Activated T-cell treated with anti-CD3 and anti-CD28 coated beads for 48 hours (primary cell): ENCODE data around the gene GIT2.
"Not testable (repeated sequence)": the region's sequence is repeated elsewhere in the genome, so short reads cannot be mapped to it uniquely, and the experiment has no call there.

Experiments
- DNase-seq: peaks from one replicate; pipeline ENCODE4 v3.0.0-alpha.2; 2020; ENCODE audit warnings: low read depth

The GIT2 gene

DNA sequence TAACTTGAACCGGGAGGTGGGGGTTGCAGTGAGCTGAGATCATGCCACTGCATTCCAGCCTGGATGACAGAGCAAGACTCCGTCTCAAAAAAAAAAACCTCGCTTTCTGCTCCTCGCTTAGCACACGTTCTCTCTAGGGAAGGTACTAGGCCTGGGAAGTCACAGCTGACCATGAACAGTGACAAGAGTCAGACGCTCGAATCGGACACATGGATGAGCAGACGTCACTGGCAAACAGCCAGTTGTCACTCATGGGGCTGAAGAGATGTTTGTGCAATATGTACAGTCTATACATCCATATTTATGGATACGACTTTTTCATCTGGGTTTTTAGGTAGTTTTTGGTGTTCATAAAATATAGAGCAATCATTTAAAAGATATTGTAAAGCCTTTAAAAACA is 76.7 kb downstream of the GIT2 start:
- no peak for DNase-seq

DNA sequence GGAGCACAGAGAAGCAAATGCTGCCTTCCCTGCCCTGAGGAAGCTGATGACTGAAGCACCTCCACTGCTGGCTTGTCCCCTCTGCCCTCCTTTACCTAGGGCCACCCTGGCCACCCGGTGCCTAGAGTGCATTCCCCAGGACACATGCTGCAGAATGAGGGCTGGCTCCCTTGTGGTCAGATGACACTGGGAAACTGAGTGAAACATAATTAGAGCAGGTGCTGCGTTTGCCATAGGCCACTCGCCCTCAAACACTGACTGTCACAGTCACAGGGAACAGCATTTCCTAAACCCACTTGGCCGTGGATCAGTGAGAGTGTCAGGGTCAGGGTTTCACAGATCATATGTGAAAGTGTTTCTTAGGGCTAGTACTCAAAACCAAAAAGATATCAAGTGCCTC is 80.1 kb downstream of the GIT2 start:
- no peak for DNase-seq

DNA sequence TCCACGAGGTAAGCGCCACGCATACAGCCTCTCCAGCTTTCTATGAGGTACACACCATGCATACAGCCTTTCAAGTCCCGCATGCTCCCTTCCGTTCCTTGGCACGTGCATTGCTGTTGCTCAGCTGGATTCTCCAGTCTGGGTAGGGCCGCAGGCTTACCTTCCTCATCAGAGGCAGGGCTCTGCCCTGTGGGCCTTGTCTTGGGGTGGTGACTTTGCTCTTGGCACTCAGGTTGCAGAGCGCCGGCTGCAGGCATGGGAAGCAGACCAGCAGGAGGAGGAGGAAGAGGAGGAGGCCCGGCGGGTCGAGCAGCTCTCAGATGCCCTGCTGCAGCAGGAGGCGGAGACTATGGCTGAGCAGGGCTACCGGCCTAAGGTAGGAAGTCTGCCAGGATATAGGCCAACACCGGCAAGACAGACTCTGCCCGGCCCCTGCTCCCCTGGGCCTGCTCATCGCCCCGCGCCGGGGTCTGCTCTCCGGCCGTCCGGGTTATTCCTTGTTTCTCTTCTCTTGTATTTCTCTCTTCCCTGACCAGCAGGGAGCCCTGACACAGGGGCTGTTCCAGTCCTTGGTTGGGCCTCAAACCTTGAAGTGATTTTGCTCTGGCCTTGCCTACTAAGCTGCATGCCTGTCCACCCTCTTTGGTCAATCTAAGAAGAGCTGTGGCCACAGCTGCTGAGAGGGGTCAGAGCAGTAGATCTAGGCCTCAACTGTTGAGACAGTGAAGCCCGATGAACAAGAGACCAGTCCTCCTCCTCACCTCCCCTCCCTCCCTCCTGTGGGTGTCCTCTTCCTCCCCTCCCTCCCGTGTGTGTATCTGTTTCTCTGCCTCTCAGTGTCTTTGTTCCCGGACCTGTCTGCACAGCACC is 80.8 kb downstream of the GIT2 start:
- no peak for DNase-seq

DNA sequence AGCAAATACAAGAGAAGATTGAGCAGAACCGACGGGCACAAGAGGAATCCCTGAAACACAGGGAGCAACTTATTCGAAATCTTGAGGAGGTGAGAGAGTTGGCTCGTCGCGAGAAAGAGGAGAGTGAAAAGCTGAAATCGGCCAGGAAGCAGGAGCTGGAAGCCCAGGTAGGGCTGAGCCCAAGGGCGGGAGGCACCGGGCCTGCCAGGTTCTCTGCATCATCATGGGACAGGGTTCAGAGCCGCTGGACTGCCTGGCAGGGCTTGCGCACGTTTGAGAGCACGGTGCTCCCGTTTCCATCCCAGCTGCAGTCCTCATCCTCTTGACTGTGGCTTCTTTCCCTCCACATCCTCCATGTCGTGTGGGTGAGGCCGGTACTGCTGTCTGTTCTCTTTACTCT is 81.7 kb downstream of the GIT2 start:
- no peak for DNase-seq

DNA sequence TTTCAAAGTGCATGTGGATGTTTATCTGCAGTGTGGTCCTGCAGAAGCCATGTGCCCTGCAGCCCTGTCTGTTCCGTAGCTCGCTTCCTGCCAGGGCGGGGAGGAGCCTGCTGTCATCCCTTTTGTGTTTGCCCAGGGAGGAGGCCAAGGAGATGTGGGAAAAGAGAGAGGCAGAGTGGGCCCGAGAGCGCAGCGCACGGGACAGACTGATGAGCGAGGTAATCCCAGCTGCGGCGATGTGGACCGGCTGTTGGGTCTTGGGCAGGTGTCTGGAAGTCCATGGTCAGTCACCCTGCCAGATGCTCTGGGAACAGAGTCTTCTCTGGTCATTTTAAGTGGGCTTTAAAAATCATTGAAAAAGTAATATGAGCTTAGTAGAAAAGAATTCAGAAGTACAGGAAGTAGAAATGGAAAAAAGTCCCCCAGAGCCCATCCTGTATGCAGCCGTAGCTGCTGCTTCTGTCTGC is 83.3 kb downstream of the GIT2 start:
- no peak for DNase-seq

DNA sequence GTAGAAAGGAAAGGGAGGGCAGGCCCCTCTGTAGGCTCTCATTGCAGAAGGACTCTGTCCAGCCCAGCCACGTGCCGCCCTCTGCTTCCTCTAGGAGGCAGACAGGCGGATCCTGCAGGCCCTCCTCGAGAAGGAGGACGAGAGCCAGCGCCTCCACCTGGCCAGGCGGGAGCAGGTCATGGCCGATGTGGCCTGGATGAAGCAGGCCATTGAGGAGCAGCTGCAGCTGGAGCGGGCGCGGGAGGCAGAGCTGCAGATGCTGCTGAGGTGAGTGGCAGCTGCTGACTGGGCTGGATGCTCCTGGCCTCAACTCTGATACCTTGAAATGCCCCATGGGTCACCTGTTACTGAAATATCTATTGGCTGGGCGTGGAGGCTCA is 85.2 kb downstream of the GIT2 start:
- DNase-seq = peak; percentile 25

DNA sequence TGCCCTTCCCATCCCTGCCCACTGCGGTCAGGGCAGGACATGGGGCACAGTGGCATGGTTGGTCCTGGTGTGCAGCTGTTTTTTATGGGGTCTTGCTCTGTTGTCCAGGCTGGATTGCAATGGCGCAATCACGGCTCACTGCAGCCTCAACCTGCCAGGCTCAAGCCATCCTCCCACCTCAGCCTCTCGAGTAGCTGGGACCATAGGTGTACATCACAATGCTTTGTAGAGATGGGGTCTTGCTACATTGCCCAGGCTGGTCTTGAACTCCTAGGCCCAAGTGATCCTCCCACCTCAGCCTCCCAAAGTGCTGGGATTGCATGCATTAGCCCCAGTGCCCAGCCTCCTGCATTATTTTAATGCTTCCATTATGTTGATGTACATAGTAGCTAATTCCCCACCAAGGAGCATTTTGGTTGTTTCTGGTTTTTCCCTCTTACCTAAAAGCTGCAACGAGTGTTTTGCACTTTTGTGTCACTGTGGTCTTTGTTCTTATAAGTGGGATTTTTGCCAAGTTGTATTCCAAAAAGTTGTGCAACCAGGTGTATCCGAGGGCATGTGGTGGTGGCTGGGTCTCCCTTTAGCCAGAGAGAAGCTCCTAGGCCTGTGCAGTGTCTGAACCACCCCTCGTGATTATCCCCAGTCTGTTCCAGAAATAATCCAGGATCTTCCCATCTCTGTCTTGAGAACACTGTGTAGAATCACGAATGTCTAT is 85.8 kb downstream of the GIT2 start:
- no peak for DNase-seq

DNA sequence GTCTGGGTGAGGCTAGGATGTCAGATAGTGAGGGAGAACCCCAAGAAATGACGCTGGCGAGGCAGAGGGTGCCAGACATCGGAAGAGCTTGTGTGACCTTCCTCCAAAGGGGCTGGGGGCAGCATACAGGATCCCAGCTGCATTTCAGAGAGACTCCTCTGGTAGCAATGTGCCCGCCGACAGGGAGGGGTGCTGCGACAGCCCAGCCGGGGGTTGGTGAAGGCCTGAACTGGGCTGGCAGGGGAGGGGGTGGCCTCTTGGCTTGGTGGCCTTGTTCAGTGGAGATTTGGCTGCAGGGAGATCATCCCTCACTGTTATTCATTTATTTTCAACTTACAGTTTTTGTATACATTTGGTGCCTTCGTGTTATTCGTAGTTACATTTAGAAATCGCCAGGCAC is 90.9 kb downstream of the GIT2 start:
- DNase-seq = no peak

DNA sequence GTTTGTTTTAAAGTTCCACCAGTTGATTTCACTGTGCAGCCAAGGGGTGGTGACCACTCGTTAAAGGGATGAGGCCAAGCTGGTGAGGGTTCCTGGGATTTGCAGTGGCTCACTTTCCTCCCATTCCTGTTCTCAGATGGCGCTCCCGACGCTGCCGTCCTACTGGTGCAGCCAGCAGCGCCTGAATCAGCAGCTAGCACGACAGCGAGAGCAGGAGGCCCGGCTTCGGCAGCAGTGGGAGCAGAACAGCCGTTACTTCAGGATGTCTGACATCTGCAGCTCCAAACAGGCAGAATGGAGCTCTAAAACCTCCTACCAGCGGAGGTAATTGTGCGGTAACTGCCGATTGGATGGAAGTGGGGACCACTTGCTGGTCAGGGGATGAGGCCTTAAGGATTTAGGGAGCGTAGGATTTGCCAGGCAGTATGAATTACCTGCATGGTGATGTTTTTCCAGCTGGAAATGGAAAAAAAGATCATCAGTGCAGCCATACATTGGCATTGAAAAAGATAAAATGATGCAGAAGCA is 93.2 kb downstream of the GIT2 start:
- DNase-seq = no peak

DNA sequence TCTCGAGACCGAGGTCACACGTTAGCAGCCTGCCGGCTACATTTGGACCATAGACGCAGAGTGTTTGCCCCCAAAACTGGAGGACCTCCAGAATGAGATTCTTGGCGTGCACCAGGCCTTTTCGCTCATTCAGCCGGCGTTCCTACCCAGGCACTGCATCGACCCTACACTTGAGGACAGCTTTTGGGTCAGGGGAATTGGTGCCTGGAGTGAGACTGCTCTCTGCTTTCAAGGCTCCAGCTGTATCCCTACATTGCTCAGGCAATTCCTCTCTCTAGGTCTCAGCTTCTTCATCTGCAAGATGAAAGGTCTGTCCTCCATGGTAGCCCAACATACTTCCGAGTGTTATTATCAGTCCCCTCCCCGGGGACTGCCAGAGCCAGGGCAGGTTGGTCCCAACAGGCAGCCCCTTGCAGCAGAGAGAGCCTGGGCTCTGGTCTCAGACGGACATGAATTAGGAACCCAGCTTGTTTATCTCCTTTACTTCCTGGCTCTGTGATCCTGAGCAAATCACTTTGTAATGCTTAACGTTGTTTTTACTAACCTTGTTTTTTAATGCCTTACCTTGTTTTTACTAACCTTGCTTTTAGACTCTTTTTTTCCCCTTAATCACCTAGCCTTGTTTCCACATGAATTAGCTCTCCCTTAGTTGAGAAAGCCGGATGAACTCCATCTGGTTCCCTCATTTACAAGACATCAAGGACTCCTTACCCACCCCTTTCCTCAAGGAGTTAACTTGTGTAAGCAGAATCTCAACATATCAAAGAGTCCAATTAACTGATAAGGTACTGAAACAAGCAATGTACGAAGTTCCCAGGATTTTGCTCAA is 95.2 kb downstream of the GIT2 start:
- no peak for DNase-seq

DNA sequence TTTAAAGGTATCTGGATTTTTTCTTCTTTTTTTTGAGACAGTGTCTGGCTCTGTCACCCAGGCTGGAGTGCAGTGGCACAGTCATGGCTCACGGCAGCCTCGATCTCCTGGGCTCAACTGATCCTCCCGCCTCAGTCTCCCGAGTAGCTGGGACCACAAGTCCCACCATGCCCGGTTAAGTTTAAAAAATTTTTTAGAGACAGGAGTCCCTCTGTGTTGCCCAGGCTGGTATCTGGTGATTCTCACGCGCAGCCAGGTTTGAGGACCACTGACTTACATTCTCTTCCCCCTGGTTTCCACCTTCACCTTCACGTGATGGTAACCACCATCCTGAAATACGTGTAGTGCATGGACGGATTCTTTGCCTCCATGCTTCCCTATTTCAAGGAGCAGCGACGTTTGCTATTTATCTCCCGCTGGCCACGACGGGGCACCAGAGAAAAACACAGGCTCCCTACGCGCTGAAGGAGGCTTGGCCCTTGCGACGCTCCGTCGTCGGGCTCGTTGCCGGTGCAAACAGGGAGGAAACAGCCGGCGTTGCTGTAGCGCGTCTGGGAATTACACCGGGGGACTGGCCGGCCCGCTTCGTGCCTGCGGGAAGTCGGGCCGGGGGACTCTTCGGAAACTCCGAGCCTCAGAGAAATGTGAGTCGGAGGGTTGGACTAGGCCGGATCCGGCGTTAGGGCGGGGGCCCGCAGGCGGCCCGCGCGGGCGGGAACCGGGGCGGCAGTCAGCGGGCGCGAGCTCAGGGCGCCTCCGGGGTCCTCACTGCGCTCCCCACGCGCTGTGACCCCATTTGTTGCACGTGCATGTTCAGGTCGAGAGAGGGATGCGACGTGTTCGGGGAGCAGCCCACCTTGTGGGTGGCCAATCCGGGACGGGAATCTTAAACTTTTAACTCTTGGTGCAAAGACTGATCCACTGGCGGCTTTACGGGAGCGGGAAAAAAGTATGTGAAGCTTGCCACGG is 96.1 kb downstream of the GIT2 start, which contains the start of gene TCHP:
Gene TCHP (plus strand): TSS at position 492 of the 969 bp plus-strand sequence. CDS start 2,753 bp downstream, outside the sequence.
- DNase-seq = peak; percentile 70

DNA sequence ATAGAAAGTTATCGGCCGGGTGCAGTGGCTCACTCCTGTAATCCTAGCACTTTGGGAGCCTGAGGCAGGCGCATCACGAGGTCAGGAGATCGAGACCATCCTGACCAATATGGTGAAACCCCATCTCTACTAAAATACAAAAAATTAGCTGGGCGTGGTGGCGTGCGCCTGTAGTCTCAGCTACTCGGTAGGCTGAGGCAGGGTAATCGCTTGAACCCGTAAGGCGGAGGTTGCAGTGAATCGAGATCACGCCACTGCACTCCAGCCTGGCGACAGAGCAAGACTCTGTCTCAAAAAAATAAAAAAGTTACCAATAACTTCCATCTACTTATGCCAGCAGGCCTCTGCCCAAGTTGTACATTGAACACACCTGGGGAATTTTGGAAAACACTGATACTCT is 96.8 kb downstream of the GIT2 start:
- DNase-seq = not testable (repeated sequence)

DNA sequence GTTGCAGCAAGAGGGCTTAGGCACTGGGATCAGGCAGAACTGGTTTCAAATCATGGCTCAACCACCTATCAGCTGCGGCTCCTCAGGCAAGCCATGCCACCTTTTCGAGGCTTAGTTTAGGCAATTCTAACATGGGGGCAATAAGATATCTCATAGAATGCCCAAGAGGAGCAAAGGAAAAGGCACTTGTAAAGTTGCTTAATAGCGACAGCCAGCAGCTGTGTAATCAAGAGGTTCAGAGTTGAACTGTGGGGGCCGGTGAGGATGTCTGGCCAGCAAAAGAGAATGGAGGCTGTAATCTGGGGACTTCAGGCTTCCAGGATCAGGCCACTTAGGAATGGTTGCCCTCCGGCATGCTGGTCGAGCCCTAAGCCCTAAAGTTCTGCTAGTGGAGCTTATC is 99.1 kb downstream of the GIT2 start:
- DNase-seq = no peak

DNA sequence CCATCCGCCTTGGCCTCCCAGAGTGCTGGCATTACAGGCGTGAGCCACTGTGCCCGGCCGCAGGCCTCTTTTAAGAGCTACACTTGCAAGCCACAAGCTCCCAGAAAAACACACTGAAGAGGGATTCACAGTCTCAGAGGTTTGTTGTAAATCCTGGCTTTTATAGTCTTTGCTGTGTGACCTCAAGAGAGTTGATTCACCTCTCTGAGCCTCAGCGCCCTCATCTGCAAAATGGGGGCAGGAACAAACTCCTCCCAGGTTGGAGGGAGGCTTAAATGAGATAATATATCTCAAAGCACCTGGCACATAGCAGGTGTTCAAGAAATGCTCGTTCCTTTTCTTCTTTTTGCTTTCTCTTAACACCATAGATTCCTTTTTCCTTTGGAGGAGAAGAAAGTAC is 100.0 kb downstream of the GIT2 start:
- DNase-seq = no peak

DNA sequence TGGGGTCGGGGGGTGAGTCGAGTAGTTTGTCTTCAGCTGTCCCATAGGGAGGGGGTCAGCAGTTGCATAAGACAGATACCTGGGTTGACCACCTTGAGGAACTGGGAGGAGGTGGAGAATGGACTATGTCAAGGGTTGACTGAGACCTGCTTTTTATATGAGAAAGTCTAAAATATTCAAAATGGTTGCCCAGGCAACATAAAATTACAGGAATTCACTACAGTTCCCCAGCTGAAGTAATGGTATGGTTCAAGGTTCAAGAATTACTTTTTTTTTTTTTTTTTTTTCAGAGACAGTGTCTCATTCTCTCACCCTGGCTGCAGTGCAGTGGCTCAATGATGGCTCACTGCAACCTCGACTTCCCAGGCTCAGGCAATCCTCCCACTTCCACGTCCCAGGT is 101.2 kb downstream of the GIT2 start:
- no peak for DNase-seq

DNA sequence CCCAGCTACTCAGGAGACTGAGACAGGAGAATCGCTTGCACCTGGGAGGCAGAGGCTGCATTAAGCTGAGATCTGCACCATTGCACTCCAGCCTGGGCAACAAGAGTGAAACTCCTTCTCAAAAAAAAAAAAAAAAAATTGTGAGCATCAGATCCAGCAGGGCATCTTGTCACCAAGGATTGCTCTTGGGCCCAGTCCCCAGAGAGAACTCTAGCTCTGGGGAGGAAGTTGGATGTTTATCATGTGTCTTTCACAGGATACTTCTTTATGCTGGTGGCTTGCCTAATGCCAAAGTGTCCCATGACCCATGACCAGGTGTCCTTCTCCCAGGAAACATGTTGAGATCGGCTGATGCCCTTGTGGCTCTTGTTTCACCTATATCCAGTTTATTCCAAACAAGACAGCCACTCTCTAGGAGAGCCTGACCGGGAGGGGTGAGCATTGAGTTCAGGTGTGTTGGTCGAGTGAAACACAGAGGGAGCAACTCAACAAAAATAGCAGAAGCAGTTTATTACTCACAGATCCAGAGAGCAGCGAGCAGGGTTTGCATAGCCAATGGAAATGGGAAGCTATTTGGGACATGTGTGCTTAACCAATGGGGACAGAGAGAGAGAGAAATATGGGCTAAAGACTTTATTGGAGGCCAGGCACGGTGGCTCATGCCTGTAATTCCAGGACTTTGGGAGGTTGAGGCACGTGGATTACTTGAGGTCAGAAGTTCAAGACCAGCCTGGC is 102.7 kb downstream of the GIT2 start:
- DNase-seq = no peak

DNA sequence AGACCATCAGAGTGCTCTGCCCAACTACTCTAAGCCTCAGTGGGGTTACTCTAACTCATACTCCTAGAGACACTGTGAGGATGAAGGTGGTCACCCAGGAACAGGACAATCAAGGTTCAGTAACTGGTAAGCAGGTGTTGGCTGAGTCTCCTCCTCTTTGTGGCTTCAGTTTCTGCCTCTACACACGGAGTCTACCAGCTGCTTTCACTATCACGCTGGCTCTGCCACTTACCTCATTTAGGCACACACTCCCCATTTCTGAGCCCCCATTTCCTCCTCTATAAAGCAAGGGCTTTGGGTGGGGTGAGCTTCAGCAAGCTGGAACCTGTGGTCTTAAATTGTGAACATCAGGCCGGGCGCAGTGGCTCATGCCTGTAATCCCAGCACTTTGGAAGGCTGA is 103.4 kb downstream of the GIT2 start:
- DNase-seq = no peak

DNA sequence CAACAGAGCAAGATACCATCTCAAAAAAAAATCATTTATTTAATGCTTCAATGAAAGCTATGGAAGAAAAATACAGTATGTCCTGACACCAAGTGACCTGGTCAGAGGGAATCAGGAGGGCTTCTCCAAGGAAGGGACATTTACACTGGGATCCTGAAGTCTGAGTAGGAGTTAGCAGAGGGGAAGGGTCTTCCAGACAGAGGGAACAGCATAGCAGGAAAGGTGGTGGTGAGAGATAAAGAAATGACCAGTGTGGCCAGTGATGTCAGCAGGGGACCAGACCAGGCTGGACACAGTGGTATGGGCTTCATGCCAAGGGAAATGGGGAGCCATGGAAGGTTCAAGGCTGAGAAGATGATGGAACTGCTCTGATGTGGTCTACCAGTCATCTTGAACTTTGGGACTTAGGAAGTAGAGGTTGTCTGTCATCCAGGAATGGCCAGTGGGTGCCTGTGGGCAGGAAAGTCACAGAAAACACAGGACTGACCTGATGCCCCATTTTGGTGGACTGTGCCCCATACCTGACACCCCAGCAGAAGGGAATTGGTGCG is 103.9 kb downstream of the GIT2 start:
- no peak for DNase-seq

DNA sequence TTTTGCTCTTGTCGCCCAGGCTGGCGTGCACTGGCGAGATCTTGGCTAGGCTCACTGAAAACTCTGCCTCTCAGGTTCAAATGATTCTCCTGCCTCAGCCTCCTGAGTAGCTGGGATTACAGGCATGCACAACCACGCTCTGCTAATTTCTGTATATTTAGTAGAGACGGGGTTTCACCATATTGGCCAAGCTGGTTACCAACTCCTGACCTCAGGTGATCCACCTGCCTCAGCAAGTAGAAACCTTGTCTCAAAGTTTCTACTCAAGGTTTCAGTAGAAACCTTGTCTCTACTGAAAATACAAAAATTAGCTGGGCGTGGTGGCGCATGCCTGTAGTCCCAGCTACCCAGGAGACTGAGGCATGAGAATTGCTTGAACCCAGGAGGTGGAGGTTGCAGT is 104.4 kb downstream of the GIT2 start:
- not testable (repeated sequence) for DNase-seq

DNA sequence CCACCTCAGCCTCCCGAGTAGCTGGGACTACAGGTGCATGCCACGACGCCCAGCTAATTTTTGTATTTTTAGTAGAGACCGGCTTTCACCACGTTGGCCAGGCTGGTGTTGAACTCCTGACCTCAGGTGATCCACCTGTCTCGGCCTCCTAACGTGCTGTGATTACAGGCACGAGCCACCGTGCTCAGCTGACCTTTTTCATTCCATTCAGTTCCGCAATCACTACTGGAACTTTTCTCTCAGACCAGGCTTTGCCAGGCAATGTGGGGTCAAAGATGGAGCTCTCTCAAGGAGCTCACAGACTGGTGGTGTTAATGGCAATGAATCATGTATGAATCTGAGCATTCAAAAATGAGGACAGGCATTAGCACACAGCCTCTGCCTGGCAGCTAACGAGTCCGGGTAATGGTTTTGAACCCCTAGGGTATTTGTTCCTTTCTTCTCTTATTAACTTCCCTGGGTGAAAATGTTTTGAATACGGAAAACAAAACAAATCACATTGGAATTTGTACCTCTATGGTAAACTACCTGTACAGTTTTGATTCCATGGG is 105.5 kb downstream of the GIT2 start:
- no peak for DNase-seq
